Measurements from ENCODE around the gene BBS9.

- TF ChIP-seq EZH2phosphoT487 (IDR thresholded peaks at IDR 0.05; ENCODE audit: insufficient read depth, low read depth) (no peak), EZH2 (IDR thresholded peaks at IDR 0.05; ENCODE audit: insufficient read depth, poor library complexity, severe bottlenecking) (no peak)
Measured at GRCh38 chr7:33418251-33418701, 288.9 kb downstream of the BBS9 start.

Data from GM23248 (cell line).